HPDE6-E6E7 (cell line): ENCODE data around the gene ST7.

Source experiments
- DNase-seq: peaks from one replicate; pipeline ENCODE4 v3.0.0; 2011; ENCODE audit warnings: missing footprints; ENCODE audit errors: extremely low spot score

The ST7 gene

DNA sequence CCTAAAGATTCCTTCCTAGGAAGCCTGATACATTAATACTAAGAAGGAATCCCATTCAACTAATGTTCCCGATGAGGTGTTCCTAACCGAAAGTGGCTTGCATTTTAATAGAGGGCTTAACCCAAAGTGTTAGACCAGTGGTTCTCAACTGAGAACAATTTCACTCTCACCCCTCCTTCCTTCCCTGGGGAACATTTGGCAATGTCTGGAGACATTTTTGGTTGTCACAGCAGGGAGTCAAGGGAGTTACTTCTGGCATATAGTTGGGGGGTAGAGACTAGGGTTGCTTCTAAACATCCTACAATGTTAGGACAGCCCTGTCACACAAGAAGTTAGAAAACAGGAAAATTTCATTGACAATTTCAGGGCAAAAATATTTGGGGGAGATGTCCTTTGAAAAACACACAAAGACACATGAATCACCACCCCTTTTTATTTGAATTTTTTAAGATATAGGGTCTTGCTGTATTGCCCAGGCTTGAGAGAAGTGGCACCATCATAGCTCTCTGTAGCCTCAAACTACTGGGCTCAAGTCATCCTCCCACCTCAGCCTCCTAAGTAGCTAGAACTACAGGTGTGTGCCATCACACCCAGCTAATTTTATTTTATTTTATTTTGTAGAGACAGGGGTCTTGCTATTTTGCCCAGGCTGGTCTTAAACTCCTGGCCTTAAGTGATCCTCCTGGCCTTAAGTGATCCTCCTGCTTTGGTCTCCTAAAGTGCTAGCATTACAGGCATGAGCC, 318.9 kb downstream of the ST7 start:
- DNase-seq = no peak

GRCh38 chr7:117273325-117273724, 320.0 kb downstream of the ST7 start:
- no peak for DNase-seq

DNA sequence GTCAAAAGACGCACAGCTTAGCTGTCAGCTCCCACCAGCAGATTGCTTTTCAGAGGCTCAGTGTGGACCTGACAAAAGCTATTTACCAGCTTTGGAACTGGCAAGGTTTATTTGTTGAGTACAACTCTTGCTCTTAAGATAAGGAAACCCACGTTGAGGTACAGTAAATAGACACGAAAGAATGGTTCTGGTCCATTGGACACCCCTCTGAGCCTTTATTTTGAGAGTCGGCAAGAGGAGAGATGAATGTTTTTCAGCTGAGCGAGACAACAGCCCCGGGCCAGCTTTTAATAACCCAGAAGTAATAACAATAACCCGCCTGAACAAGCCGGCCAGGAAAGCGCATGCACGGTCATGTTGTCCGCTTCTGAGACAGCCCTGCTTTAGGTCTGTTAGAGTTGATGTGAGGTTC, 320.5 kb downstream of the ST7 start:
- peak; percentile 51 for DNase-seq

DNA sequence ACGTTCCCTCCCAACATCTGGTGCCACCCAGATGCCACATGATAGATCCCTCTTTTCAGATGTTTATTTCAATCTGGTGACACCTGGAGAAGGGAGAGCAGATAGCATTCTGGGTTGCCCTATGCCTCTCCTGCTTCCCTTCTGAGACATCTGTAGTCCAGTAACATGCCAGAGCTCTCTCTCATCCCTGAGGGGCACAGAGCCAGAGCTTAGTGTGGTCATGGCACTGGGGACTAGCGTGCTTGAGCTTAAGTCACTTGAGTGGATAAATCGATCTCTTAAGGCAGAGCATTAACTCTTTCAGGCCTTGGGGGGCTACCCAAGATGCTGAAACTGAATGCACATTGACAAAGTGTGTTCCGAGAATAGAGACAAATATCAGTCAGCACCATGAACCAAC, 321.6 kb downstream of the ST7 start:
- DNase-seq = no peak

DNA sequence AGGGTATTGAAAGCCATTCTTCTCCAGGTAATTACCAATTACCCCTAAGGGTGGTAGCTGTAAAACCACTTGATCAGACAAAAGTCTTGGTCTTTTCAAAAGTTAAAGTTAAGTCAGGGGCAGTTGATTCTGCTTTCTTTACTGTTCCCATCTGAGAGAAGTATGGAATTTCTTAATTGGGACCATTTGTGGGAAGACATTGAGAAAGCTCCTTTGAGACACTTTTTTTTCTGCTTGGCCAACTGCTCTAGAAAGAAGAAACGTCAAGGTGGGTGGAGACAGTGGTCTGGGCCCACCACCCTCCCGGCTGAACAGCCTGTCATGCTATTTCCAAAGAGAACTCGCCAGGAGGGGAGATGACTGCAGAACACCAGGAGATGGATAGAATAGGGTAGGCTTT, 324.3 kb downstream of the ST7 start:
- DNase-seq = no peak

GRCh38 chr7:117278040-117278439, 324.7 kb downstream of the ST7 start:
- DNase-seq = no peak

GRCh38 chr7:117279203-117279602, 325.9 kb downstream of the ST7 start:
- DNase-seq = no peak
